ENCODE data around the gene LRRC8B.
"Not testable (repeated sequence)": the region's sequence is repeated elsewhere in the genome, so short reads cannot be mapped to it uniquely, and the experiment has no call there.

LRRC8B gene

GRCh38 chr1:89609781-89610456, 85.3 kb downstream of the LRRC8B start:
- peak in 1 of 2 donors; percentile 43 for DNase-seq

DNA sequence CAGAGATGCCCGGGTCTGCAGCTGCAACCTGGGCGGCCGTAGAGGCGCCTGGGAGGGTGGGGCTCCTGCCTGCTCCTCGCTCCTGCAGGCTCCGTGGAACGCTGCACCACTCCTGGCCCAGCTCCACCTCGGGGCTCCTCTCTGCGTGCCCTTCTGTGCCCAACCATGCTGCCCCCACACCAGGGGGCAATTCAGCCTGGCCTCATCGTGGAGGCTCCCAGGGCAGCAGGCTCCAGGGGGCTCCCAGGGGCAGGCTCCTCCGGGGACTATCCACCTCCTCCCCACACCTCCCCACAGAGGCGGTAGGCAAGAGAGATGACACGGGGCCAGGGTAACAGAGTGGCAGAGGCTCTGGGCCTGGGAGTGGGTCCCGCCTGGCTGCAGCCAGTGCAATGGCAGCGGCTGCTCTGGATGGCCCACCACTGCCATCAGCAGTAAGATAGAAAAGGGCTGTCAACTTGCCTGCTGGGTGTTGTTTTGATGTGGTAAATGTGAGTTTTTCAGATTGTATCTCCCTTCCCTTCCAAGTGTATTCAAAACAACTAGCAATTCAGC, 85.9 kb downstream of the LRRC8B start:
- peak in 1 of 2 donors; percentile 38 for DNase-seq

GRCh38 chr1:89611721-89612120, 87.1 kb downstream of the LRRC8B start:
- DNase-seq, result no peak

DNA sequence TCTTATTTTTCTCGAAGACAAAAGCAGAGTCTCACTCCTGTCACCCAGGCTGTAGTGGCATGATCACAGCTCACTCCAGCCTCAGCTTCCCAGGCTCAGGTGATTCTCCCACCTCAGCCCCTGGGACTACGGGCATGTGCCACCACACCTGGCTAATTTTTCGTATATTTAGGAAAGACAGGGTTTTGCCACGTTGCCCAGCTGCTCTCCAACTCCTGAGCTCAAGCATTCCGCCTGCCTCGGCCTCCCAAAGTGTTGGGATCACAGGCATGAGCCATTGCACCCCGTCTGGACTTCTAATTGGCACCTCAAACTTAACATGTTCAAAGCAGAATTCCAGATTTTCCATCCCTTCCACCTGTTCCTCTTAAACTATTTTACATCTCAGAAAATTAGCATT, 89.3 kb downstream of the LRRC8B start:
- DNase-seq, result no peak

DNA sequence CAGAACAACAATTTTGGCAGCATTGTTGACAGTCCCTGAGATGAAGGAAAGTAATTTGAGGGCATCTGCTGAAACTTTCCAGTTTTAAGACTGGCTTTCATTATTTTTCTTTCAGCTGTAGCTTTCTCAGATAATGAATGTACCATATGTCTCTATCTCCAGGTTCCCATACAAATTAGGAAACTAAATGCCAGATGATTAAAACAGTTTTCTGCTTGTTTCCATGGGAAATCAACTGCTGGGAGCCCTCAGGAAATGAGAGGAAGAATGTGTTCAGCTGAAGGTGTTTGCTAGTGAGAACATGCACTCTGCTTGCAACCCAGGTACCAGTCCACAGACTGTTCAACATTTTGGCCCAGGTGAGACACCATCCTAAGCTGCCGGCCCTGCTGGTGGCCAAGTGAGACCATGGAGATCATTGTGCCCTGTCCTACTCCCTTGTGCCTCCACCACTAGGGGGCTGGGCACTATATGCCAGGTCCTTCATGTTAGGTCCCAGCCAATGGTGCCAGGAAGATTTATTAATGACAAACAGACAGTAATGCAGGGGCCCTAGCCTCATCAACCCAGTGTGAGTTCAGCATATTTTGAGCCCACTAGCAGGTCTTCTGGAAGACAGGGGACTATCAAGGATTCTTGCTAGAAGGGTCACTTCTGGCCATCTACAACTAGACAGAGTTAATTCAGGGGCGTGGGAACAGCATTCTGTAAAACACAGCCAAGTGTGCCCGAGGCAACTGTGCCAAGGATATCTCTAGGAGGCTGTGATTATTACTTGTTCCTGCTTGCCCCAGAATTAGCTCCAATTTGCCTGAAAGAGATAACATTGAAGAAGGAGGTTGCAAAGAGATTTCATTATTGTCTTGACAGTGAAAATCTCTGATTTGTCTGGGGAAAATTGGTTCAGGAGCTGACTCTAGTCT, 91.3 kb downstream of the LRRC8B start:
- no peak for DNase-seq

DNA sequence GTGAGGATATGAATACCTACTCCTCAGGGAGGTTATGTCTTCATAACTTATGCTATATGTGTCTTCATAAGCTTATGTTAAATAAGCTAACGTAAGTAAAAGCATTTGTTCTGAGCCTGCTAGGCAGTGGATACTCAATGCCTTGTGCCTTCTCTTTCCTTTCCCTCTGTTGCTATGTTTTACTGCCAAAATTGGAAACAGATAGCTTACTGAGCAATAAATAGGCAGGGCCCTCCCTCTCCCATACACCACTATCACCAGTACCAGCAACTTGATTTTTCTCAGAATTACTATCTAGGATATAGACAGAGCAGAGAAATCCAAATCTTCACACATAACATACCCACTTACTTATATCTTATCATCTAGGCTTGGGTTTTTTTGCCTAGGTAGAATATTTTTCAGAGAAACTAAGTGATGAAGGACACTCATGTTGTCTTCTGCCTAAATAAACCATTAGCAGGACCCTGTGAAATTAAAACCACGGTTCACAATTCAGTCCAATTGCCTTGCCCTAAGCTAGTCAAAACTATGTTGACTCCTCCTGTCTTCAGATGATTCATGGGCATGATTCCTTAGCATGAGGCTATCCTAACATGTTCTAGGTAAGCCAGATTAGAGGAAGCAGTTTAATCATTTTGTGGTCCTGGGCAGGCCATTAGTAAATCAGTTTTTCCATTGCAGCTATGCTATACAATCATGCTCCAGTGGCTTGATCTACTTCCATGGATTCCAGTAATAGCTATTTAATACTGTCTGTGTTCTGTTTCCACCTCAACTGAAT, 92.4 kb downstream of the LRRC8B start:
- no peak for DNase-seq

- DNase-seq, result no peak
Observed at GRCh38 chr1:89620664-89621063, 96.0 kb downstream of the LRRC8B start.

- DNase-seq, result no peak
Observed at GRCh38 chr1:89622895-89623294, 98.3 kb downstream of the LRRC8B start.

DNA sequence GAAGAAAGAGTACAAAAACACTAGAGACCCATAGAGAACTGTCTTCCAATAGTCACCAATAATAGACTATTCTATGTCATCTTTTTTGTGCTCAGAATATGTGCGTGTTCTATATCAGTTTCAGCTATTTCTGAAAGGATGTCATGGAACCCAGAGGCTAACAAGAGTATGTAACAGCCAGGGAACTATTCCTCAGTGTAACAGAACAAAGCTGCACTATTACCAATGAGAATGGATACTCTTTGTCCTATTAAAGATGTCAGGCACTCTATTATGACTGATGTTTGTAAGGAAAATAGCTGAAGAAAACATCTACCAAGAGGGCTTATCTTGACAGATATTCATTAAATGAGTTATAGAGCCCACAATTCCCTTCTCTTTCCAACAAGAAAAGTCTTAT, 99.7 kb downstream of the LRRC8B start:
- DNase-seq, result no peak

- DNase-seq, result no peak
Observed at GRCh38 chr1:89624715-89625323, 100.2 kb downstream of the LRRC8B start.

- DNase-seq, result no peak
Observed at GRCh38 chr1:89627596-89627962, 103.0 kb downstream of the LRRC8B start.

- no peak for DNase-seq
Observed at GRCh38 chr1:89629146-89629545, 104.5 kb downstream of the LRRC8B start.

GRCh38 chr1:89629600-89629999, 105.0 kb downstream of the LRRC8B start:
- DNase-seq, result not testable (repeated sequence)

DNA sequence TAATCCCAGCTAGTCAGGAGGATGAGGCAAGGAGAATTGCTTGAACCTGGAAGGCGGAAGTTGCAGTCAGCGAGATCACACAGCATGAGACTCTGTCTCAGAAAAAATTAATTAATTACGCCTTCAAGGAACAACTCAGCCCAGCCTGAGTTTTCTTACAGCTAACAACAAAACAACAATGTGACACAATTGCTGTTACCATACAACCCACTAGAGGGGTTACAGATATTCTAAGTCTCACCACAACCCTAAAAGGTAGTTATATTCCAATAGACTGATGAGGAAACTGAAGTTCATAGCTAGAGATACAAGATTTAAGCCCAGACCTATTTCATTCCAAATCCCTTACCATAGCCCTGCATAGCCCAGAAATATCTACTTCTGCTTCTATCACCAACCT, 105.4 kb downstream of the LRRC8B start:
- no peak for DNase-seq

- peak in 1 of 2 donors; percentile 14 for DNase-seq
Observed at GRCh38 chr1:89631816-89632656, 107.4 kb downstream of the LRRC8B start.

- peak; percentile 83 to 85 for DNase-seq
Observed at GRCh38 chr1:89632657-89633247, 108.1 kb downstream of the LRRC8B start, which contains the start of gene LRRC8C. LRRC8C (plus strand) TSS chr1:89633120; CDS start chr1:89686474, 53,354 bp downstream.

- peak; percentile 43 to 61 for DNase-seq
Observed at GRCh38 chr1:89633248-89633799, 108.7 kb downstream of the LRRC8B start.

- peak; percentile 47 to 61 for DNase-seq
Observed at GRCh38 chr1:89633800-89634625, 109.4 kb downstream of the LRRC8B start.

All from activated CD4-positive, alpha-beta T cell treated with anti-CD3 and anti-CD28 coated beads for 4 hours (primary cell).